Right lobe of liver (tissue), 6 donors: ENCODE measurements around the gene EPHA6. TPM values are rescaled to one million over a fixed set of nuclear protein-coding genes. Genes with fewer than 3 reads are reported as not detected.

Source experiments
- ATAC-seq, 4 donors: fragments of 200-7000 bp; cut with Tn5 transposase; one replicate each; pipeline ENCODE4 v1.9.1; 2020; ENCODE audit warnings: mild to moderate bottlenecking in 4 of 4, moderate library complexity in 4 of 4
- DNase-seq, 3 donors: peaks; one replicate each; pipeline ENCODE4 v3.0.0-alpha.2; 2020
- H3K27ac ChIP-seq, 3 donors: fragments of 200-600 bp; one replicate each; pipeline ENCODE4 v1.8.0; 2022
- H3K27me3 ChIP-seq, 2 donors: fragments of 200-600 bp; one replicate each; pipeline ENCODE4 v1.8.0; 2022
- H3K36me3 ChIP-seq, 4 donors: fragments of 200-600 bp; sonication (generic) in 1 of 4; one replicate each; pipeline versions ENCODE4 v1.5.1 to v1.8.0; 2017 to 2022; ENCODE audit warnings: control low read depth in 1 of 4
- H3K4me1 ChIP-seq, 4 donors: fragments of 200-600 bp; sonication (generic) in 1 of 4; one replicate each; pipeline versions ENCODE4 v1.5.1 to v1.8.0; 2017 to 2022; ENCODE audit warnings: control low read depth in 1 of 4
- H3K4me3 ChIP-seq, 3 donors: fragments of 200-600 bp; one replicate each; pipeline ENCODE4 v1.8.0; 2022
- H3K9me3 ChIP-seq, 4 donors: fragments of 200-600 bp; sonication (generic) in 1 of 4; one replicate each; pipeline versions ENCODE4 v1.5.1 to v1.8.0; 2017 to 2022; ENCODE audit warnings: control low read depth in 1 of 4
- POLR2A ChIP-seq: fragments of 450-650 bp; IDR thresholded peaks from one replicate; pipeline ENCODE4 v1.6.1; 2017; ENCODE audit warnings: antibody characterized with exemption, mild to moderate bottlenecking
- WGBS: methylation state at CpG from one replicate; pipeline ENCODE4 v1.1.6; 2018; ENCODE audit warnings: low coverage, low lambda C conversion rate; ENCODE audit not compliant: insufficient coverage; ENCODE audit errors: missing lambda C conversion rate; 5-methylcytosine and 5-hydroxymethylcytosine counted together
- intact Hi-C, 2 donors: fragments of 100-400 bp; cut with DNase I; formaldehyde crosslinking; loops; one replicate each; pipeline versions ENCODE4 v1.11.2 to v1.14.1; 2022
- total RNA-seq, 6 experiments: library from RNA; depleted of rRNA in 2 of 6; stranded (reverse); fragments of >200 nt in 2 of 6; fragmentation: NEBNext Ultra II Directional in 3 of 6; extraction: Animal tissue kit (Norgen Biotek cat#: 25700) in 3 of 6; gene quantifications; one replicate each; pipeline versions ENCODE4 v1.1.0 to v1.2.4, GENCODE V29; 2016 to 2023
- TF ChIP-seq, protein P1 (sequence below), 4 donors: fragments of 200-600 bp in 3 of 4; fragments of 450-650 bp in 1 of 4; IDR thresholded peaks; one replicate each; pipeline versions ENCODE4 v1.5.1 to v1.8.0; 2016 to 2022; ENCODE audit warnings: antibody characterized with exemption in 4 of 4, mild to moderate bottlenecking in 2 of 4
- donor health status: DM: no; HTN: yes; CAD: no.
- donor health status: DM: no; HTN: no; CAD: no.
- donor health status: DM: no; HTN: no; CAD: no.
- donor health status: DM: no; HTN: yes; CAD: no.
- donor health status: DM: no; HTN: yes; CAD: no.

The EPHA6 gene
- total RNA-seq, 6 experiments from 2014 or later: not detected

DNA sequence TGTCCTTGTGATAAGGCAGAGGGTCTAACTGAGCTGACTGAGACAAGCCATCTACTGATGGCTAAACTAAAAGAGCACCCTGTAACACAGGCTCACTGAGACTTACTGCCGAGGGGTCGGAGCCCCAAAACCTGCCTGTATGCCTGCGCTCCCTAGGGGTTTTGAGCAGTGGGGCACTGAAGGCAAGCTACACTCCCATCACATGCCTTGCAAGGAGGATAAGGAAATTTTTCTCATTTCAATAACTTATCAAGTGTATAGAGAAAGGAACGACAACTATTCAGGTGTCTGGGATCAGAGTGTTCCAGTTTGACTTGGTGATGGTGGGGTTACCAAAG lies 292.2 kb downstream of the EPHA6 start:
- H3K4me1 ChIP-seq: no peaks in the 10 kb centered on the region
- no peak for ATAC-seq
- no peaks in the 10 kb centered on the region for H3K9me3 ChIP-seq
- intact Hi-C loops: no loop called here
- H3K27me3 ChIP-seq: no peaks in the 10 kb centered on the region
- no peaks in the 10 kb centered on the region for H3K36me3 ChIP-seq
- H3K27ac ChIP-seq: no peak overlapping the region
- H3K4me3 ChIP-seq: no peak overlapping the region
- WGBS: 67% methylated on average over 2 of the region's 4 CpGs
- no peak for DNase-seq
- TF ChIP-seq, protein P1, sequence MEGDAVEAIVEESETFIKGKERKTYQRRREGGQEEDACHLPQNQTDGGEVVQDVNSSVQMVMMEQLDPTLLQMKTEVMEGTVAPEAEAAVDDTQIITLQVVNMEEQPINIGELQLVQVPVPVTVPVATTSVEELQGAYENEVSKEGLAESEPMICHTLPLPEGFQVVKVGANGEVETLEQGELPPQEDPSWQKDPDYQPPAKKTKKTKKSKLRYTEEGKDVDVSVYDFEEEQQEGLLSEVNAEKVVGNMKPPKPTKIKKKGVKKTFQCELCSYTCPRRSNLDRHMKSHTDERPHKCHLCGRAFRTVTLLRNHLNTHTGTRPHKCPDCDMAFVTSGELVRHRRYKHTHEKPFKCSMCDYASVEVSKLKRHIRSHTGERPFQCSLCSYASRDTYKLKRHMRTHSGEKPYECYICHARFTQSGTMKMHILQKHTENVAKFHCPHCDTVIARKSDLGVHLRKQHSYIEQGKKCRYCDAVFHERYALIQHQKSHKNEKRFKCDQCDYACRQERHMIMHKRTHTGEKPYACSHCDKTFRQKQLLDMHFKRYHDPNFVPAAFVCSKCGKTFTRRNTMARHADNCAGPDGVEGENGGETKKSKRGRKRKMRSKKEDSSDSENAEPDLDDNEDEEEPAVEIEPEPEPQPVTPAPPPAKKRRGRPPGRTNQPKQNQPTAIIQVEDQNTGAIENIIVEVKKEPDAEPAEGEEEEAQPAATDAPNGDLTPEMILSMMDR (IDR thresholded peaks at IDR 0.05): no peak
- TF ChIP-seq POLR2A: no peak

DNA sequence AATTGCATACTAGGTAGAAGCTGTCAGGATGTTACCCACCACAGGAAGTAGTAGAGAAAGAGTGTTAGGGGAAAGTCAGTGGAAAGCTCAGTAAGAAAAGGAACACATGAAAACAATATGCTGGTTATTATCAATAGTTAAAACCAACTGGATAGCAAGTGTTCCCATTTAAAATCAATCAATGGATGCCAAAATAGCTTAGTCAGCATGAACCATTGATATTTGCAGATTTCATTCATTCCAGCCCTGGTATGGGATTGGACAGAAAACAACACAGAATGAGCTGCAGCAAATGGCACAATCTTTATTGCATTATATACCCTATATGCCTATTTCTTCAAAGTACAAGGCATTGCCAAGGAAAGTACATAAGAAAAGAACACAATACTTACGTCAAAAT lies 293.7 kb downstream of the EPHA6 start:
- H3K27ac ChIP-seq: no peak overlapping the region
- TF ChIP-seq POLR2A: no peak
- TF ChIP-seq, protein P1 (IDR thresholded peaks at IDR 0.05): no peak
- DNase-seq: no peak
- no peaks in the 10 kb centered on the region for H3K36me3 ChIP-seq
- no peak for ATAC-seq
- intact Hi-C loops: no loop called here
- no peaks in the 10 kb centered on the region for H3K4me1 ChIP-seq
- no peaks in the 10 kb centered on the region for H3K27me3 ChIP-seq
- WGBS: 64% methylated on average over 1 of the region's 1 CpG
- H3K9me3 ChIP-seq: no peaks in the 10 kb centered on the region
- H3K4me3 ChIP-seq: no peak overlapping the region

DNA sequence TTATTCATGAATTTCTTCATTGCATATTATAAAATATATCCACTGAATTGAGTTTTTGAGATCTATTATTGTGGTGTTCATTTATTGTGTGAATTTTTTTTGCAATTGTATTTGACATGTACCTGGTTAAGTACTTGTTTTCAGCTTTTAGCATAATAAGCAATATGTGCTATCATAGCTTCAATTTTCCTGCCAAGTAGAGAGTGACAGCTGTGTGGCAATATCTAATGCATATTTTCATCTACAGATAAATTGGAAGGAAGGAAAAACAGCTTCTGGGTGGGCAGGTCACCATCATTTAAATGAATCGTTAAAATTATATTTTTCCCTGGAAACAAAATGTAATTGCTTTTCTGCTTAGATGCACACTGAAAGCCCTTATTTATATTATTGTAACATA lies 296.9 kb downstream of the EPHA6 start:
- no peak for ATAC-seq
- H3K27ac ChIP-seq: no peak overlapping the region
- H3K4me1 ChIP-seq: no peaks in the 10 kb centered on the region
- H3K9me3 ChIP-seq: no peaks in the 10 kb centered on the region
- no peaks in the 10 kb centered on the region for H3K27me3 ChIP-seq
- intact Hi-C loops: no loop called here
- no peak for DNase-seq
- WGBS: 60% methylated on average over 1 of the region's 1 CpG
- H3K36me3 ChIP-seq: no peaks in the 10 kb centered on the region
- TF ChIP-seq, protein P1 (IDR thresholded peaks at IDR 0.05): no peak
- no peak for TF ChIP-seq POLR2A
- no peak overlapping the region for H3K4me3 ChIP-seq

DNA sequence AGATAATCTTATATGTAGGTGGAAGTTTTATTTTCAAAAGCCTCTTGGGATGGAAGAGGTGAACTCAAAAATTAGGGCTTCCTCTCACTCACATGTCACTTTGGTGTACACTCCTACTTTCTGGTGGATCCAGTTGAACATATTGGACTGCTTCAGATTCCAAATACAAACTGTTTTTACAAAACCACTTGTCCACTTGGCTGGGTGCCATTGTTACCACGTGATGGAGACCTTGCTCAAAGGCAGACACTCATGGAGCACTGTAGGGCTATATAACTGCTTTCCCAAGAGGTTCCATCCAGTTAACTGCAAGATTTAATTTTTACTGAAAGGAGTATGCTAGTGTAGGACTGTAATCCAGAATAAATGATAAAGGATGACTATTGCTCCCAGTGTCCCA lies 307.0 kb downstream of the EPHA6 start:
- H3K36me3 ChIP-seq: no peaks in the 10 kb centered on the region
- WGBS: 23% methylated on average over 1 of the region's 1 CpG
- no peaks in the 10 kb centered on the region for H3K27me3 ChIP-seq
- H3K27ac ChIP-seq: no peak overlapping the region
- H3K4me3 ChIP-seq: no peak overlapping the region
- intact Hi-C loops: no loop called here
- H3K9me3 ChIP-seq: no peaks in the 10 kb centered on the region
- no peak for TF ChIP-seq POLR2A
- TF ChIP-seq, protein P1 (IDR thresholded peaks at IDR 0.05): no peak
- no peak for DNase-seq
- no peak for ATAC-seq
- H3K4me1 ChIP-seq: no peaks in the 10 kb centered on the region

DNA sequence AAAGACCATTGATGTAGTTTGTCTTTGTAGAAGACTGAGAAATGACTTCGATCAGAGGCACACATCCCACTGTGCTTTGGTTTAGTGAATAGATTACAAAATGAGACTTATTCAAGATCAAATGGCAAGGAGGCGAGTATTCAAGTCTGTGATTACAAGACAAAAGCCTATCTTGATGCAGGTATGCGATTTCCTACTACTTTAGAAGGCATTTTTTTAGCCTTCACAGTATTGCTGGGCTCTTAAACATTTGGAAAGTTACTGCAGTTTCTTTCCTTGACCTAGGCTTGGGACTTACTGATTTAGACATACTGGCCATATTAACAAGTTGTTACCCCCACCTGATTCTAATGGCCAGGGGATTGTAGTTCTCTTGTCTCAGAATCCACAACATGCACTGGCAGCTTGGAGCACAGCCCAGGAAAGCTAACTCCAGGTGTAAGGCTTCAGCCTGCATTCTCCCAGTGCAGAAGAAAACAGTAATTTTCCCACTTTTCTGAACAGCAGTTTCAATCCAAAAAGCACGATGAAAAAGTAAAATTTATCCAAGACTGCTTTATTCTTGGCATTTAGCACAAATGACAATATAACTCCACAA lies 311.6 kb downstream of the EPHA6 start:
- Histone ChIP-seq H3K36me3 (no peaks in the 10 kb centered on the region), H3K4me3 (no peak overlapping the region), H3K27ac (no peak overlapping the region), H3K27me3 (no peaks in the 10 kb centered on the region), H3K4me1 (no peaks in the 10 kb centered on the region), H3K9me3 (no peaks in the 10 kb centered on the region)
- TF ChIP-seq, protein P1 (IDR thresholded peaks at IDR 0.05): no peak
- TF ChIP-seq POLR2A: no peak
- WGBS: 27% methylated on average over 4 of the region's 4 CpGs
- ATAC-seq (no peak), DNase-seq (no peak)
- intact Hi-C loops: no loop called here
